ENCODE measurements around the gene CDK3.

- TF ChIP-seq CTCF (conservative IDR thresholded peaks at IDR 0.05 in 1 of 2, IDR thresholded peaks at IDR 0.05 in 1 of 2; ENCODE audit: low read depth in 1 of 2, low read length in 2 of 2) (no peak), EZH2 (IDR thresholded peaks at IDR 0.05; ENCODE audit: low read length, missing control alignments) (no peak)
These were observed 17.0 kb upstream of the CDK3 start for GRCh38 chr17:75983501-75984181.

Measured in fibroblast of lung (primary cell).